C4-2B (cell line): ENCODE data around the gene SELENOF.

Experiments
- ZFX ChIP-seq: fragments of 450-650 bp; IDR thresholded peaks from 2 replicates; pipeline ENCODE4 v1.6.1; 2017
- TF ChIP-seq, protein P1 (sequence below): fragments of 450-650 bp; conservative IDR thresholded peaks from 2 replicates; pipeline ENCODE4 v1.5.1; 2017; ENCODE audit warnings: mild to moderate bottlenecking

DNA sequence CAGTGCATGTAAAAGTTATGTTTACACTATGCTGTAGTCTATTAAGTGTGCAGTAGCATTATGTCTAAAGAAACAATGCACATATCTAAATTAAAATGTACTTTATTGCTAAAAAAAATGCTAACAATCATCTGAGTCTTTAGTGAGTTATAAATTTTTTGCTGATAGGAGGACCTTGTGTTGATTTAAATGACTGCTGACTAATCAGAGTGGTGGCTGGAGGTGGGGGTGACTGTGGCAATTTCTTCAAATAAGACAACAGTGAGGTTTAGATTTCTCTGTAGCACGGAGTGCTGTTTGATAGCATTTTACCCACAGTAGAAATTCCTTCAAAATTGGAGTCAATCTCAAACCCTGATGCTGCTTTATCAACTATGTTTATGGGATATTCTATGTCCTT lies 37.5 kb upstream of the SELENOF start:
- TF ChIP-seq, protein P1, sequence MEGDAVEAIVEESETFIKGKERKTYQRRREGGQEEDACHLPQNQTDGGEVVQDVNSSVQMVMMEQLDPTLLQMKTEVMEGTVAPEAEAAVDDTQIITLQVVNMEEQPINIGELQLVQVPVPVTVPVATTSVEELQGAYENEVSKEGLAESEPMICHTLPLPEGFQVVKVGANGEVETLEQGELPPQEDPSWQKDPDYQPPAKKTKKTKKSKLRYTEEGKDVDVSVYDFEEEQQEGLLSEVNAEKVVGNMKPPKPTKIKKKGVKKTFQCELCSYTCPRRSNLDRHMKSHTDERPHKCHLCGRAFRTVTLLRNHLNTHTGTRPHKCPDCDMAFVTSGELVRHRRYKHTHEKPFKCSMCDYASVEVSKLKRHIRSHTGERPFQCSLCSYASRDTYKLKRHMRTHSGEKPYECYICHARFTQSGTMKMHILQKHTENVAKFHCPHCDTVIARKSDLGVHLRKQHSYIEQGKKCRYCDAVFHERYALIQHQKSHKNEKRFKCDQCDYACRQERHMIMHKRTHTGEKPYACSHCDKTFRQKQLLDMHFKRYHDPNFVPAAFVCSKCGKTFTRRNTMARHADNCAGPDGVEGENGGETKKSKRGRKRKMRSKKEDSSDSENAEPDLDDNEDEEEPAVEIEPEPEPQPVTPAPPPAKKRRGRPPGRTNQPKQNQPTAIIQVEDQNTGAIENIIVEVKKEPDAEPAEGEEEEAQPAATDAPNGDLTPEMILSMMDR = no peak
- TF ChIP-seq ZFX = no peak
